ENCODE measurements around the gene RTKN. TPM values are rescaled to one million over a fixed set of nuclear protein-coding genes. Genes with fewer than 3 reads are reported as not detected.

RTKN gene
- polyA plus RNA-seq, 3 donors = 0.07 TPM; not detected in 2

GRCh38 chr2:74438248-74438647, 3.5 kb downstream of the RTKN start:
- H3K27me3 ChIP-seq (ENCODE audit: control insufficient read depth in 2 of 2, insufficient read depth in 2 of 2, low read length in 2 of 2) = peaks cover 19 to 41% of the 10 kb centered on the region in 2 donors
- peaks cover 0 to 19% of the 10 kb centered on the region in 2 donors for H3K9me3 ChIP-seq (replicated peaks in 1 of 2; ENCODE audit: control insufficient read depth in 1 of 2, insufficient read depth in 1 of 2, low read length in 2 of 2)
- H3K4me1 Mint-ChIP-seq = peaks cover 32% of the 10 kb centered on the region
- no peak for DNase-seq
- H3K4me1 ChIP-seq (ENCODE audit: control insufficient read depth in 1 of 2, insufficient read depth in 2 of 2, low read length in 2 of 2) = peaks cover 27 to 29% of the 10 kb centered on the region in 2 donors
- H2AFZ ChIP-seq (ENCODE audit: insufficient read depth, low read depth, low read length, poor library complexity, severe bottlenecking) = no peak overlapping the region
- H3K27me3 Mint-ChIP-seq (ENCODE audit: low read depth in 3 of 3) = peaks cover 36 to 45% (median 40%) of the 10 kb centered on the region in 3 donors
- H3K4me3 ChIP-seq (replicated peaks in 1 of 3; ENCODE audit: low read depth in 2 of 3, low read length in 3 of 3) = no peak overlapping the region
- H3K9me3 Mint-ChIP-seq = peaks cover 0 to 9% (median 6%) of the 10 kb centered on the region in 7 donors
- no peaks in the 10 kb centered on the region for H3K79me2 ChIP-seq (ENCODE audit: insufficient read depth, low read length)
- 100% methylated on average over 1 of the region's 1 CpG for WGBS (ENCODE audit: insufficient coverage)
- intact Hi-C loops (cut with micrococcal nuclease) = no loop called here
- no peak overlapping the region for H3K4me2 ChIP-seq (replicated peaks; ENCODE audit: extremely low read depth, low read length, poor library complexity, severe bottlenecking)
- H3K36me3 ChIP-seq (replicated peaks in 1 of 2; ENCODE audit: control insufficient read depth in 1 of 2, insufficient read depth in 2 of 2, low read length in 2 of 2) = no peaks in the 10 kb centered on the region
- H3K4me3 Mint-ChIP-seq = no peak overlapping the region
- peak overlapping the region in 1 of 7 donors; percentile 16 for H3K27ac Mint-ChIP-seq
- no peaks in the 10 kb centered on the region for H4K20me1 ChIP-seq (ENCODE audit: insufficient read depth, low read length)
- H3K9ac ChIP-seq (ENCODE audit: insufficient read depth, low read length, poor library complexity, severe bottlenecking) = no peak overlapping the region
- no peak overlapping the region for H3K27ac ChIP-seq (ENCODE audit: low read depth in 1 of 2, low read length in 2 of 2)
- H3K36me3 Mint-ChIP-seq = peaks cover 4 to 5% of the 10 kb centered on the region in 2 donors
- no peak for TF ChIP-seq CTCF (IDR thresholded peaks at IDR 0.05)

- H2AFZ ChIP-seq (ENCODE audit: insufficient read depth, low read depth, low read length, poor library complexity, severe bottlenecking) = no peak overlapping the region
- no peak overlapping the region for H3K9ac ChIP-seq (ENCODE audit: insufficient read depth, low read length, poor library complexity, severe bottlenecking)
- H3K27ac ChIP-seq (ENCODE audit: low read depth in 1 of 2, low read length in 2 of 2) = no peak overlapping the region
- intact Hi-C loops (cut with micrococcal nuclease) = no loop called here
- H3K4me3 Mint-ChIP-seq = no peak overlapping the region
- peaks cover 10 to 31% of the 10 kb centered on the region in 2 donors for H3K27me3 ChIP-seq (ENCODE audit: control insufficient read depth in 2 of 2, insufficient read depth in 2 of 2, low read length in 2 of 2)
- H3K9me3 Mint-ChIP-seq = peaks cover 0 to 6% (median 2%) of the 10 kb centered on the region in 7 donors
- peaks cover 29% of the 10 kb centered on the region for H3K4me1 Mint-ChIP-seq
- no peaks in the 10 kb centered on the region for H3K79me2 ChIP-seq (ENCODE audit: insufficient read depth, low read length)
- 47% methylated on average over 3 of the region's 6 CpGs for WGBS (ENCODE audit: insufficient coverage)
- H3K36me3 Mint-ChIP-seq = peaks cover 3 to 4% of the 10 kb centered on the region in 2 donors
- no peaks in the 10 kb centered on the region for H4K20me1 ChIP-seq (ENCODE audit: insufficient read depth, low read length)
- peaks cover 24 to 25% of the 10 kb centered on the region in 2 donors for H3K4me1 ChIP-seq (ENCODE audit: control insufficient read depth in 1 of 2, insufficient read depth in 2 of 2, low read length in 2 of 2)
- H3K36me3 ChIP-seq (replicated peaks in 1 of 2; ENCODE audit: control insufficient read depth in 1 of 2, insufficient read depth in 2 of 2, low read length in 2 of 2) = no peaks in the 10 kb centered on the region
- TF ChIP-seq CTCF (IDR thresholded peaks at IDR 0.05) = no peak
- no peak overlapping the region for H3K27ac Mint-ChIP-seq
- H3K4me3 ChIP-seq (replicated peaks in 1 of 3; ENCODE audit: low read depth in 2 of 3, low read length in 3 of 3) = no peak overlapping the region
- DNase-seq = no peak
- peaks cover 26 to 34% (median 31%) of the 10 kb centered on the region in 3 donors for H3K27me3 Mint-ChIP-seq (ENCODE audit: low read depth in 3 of 3)
- H3K9me3 ChIP-seq (replicated peaks in 1 of 2; ENCODE audit: control insufficient read depth in 1 of 2, insufficient read depth in 1 of 2, low read length in 2 of 2) = peaks cover 0 to 12% of the 10 kb centered on the region in 2 donors
- H3K4me2 ChIP-seq (replicated peaks; ENCODE audit: extremely low read depth, low read length, poor library complexity, severe bottlenecking) = no peak overlapping the region
These were observed 4.7 kb downstream of the RTKN start for GRCh38 chr2:74436848-74437695.
